ENCODE results near the gene PLEKHM3. TPM values are rescaled to one million over a fixed set of nuclear protein-coding genes. Genes with fewer than 3 reads are reported as not detected.

The PLEKHM3 gene
- total RNA-seq, 1 donor from 2014 or later: 10.4 TPM

DNA sequence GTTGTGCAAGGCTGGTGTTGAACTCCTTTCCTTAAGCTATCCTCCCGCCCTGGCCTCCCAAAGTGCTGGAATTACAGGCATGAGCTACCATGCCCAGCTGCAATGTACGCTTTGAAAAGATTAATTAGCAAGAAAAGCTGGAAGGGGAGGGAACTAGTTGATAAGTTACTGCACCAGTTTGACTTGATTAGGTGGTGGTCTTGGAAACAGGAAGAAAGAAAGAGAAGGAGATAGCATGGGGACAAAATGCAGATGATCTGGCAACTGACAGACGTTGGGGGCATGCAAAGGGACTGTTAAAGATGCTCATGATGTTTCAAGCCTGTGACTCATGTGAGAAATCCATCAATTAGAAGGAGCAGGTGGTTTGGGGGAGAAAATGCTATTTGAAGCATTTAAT lies 68.6 kb downstream of the PLEKHM3 start:
- Mint-ChIP-seq H3K27me3 (ENCODE audit: unreplicated experiment) (peaks cover 4% of the 10 kb centered on the region), H3K4me1 (ENCODE audit: unreplicated experiment) (peaks cover 25% of the 10 kb centered on the region), H3K36me3 (ENCODE audit: low read depth, unreplicated experiment) (no peaks in the 10 kb centered on the region), H3K27ac (ENCODE audit: unreplicated experiment) (no peak overlapping the region), H3K4me3 (ENCODE audit: unreplicated experiment) (no peak overlapping the region), H3K9me3 (ENCODE audit: unreplicated experiment) (no peaks in the 10 kb centered on the region)
- DNase-seq (ENCODE audit: low spot score): no peak
- TF ChIP-seq, protein P1, sequence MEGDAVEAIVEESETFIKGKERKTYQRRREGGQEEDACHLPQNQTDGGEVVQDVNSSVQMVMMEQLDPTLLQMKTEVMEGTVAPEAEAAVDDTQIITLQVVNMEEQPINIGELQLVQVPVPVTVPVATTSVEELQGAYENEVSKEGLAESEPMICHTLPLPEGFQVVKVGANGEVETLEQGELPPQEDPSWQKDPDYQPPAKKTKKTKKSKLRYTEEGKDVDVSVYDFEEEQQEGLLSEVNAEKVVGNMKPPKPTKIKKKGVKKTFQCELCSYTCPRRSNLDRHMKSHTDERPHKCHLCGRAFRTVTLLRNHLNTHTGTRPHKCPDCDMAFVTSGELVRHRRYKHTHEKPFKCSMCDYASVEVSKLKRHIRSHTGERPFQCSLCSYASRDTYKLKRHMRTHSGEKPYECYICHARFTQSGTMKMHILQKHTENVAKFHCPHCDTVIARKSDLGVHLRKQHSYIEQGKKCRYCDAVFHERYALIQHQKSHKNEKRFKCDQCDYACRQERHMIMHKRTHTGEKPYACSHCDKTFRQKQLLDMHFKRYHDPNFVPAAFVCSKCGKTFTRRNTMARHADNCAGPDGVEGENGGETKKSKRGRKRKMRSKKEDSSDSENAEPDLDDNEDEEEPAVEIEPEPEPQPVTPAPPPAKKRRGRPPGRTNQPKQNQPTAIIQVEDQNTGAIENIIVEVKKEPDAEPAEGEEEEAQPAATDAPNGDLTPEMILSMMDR (IDR thresholded peaks at IDR 0.05; ENCODE audit: unreplicated experiment): no peak

DNA sequence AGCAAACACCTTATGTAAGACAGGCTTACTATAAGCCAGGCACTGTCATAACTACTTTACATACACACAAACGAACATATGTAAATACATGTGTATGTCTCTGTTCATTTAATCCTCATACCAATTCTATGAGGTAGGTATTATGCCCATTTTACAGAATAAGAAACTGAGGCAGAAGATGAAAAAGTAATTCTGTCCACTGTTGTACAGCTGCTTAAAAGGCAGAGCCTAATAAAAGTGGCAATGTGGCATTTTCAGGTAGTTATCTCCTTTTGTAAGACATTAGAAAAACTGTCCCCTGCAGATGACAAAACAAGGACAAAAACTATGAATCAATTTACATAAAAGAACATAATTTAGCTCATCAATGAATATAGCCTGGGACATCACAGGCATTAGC lies 69.9 kb downstream of the PLEKHM3 start:
- no peak for DNase-seq (ENCODE audit: low spot score)
- TF ChIP-seq, protein P1 (IDR thresholded peaks at IDR 0.05; ENCODE audit: unreplicated experiment): no peak
- Mint-ChIP-seq H3K4me3 (ENCODE audit: unreplicated experiment) (no peak overlapping the region), H3K36me3 (ENCODE audit: low read depth, unreplicated experiment) (no peaks in the 10 kb centered on the region), H3K4me1 (ENCODE audit: unreplicated experiment) (peaks cover 23% of the 10 kb centered on the region), H3K27me3 (ENCODE audit: unreplicated experiment) (peaks cover 4% of the 10 kb centered on the region), H3K9me3 (ENCODE audit: unreplicated experiment) (no peaks in the 10 kb centered on the region), H3K27ac (ENCODE audit: unreplicated experiment) (no peak overlapping the region)

DNA sequence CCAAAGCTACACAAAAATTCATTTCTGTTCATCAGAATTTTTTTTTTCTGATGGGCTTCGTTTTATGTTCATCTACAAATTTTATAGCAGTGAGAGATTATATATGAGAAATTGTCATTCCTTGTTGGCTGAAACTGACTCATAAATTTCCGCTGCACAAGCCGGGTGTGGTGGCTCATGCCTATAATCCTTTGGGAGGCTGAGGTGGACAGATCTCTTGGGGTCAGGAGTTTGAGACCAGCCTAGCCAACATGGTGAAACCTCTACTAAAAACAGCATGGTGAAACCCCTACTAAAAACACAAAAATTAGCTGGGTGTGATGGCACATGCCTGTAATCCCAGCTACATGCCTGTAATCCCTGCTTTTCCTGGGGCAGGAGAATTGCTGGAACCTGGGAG lies 72.0 kb downstream of the PLEKHM3 start:
- no peak overlapping the region for H3K4me3 Mint-ChIP-seq (ENCODE audit: unreplicated experiment)
- no peak overlapping the region for H3K27ac Mint-ChIP-seq (ENCODE audit: unreplicated experiment)
- TF ChIP-seq, protein P1 (IDR thresholded peaks at IDR 0.05; ENCODE audit: unreplicated experiment): no peak
- H3K4me1 Mint-ChIP-seq (ENCODE audit: unreplicated experiment): peaks cover 8% of the 10 kb centered on the region
- H3K9me3 Mint-ChIP-seq (ENCODE audit: unreplicated experiment): no peaks in the 10 kb centered on the region
- H3K36me3 Mint-ChIP-seq (ENCODE audit: low read depth, unreplicated experiment): no peaks in the 10 kb centered on the region
- DNase-seq (ENCODE audit: low spot score): no peak
- H3K27me3 Mint-ChIP-seq (ENCODE audit: unreplicated experiment): no peaks in the 10 kb centered on the region

DNA sequence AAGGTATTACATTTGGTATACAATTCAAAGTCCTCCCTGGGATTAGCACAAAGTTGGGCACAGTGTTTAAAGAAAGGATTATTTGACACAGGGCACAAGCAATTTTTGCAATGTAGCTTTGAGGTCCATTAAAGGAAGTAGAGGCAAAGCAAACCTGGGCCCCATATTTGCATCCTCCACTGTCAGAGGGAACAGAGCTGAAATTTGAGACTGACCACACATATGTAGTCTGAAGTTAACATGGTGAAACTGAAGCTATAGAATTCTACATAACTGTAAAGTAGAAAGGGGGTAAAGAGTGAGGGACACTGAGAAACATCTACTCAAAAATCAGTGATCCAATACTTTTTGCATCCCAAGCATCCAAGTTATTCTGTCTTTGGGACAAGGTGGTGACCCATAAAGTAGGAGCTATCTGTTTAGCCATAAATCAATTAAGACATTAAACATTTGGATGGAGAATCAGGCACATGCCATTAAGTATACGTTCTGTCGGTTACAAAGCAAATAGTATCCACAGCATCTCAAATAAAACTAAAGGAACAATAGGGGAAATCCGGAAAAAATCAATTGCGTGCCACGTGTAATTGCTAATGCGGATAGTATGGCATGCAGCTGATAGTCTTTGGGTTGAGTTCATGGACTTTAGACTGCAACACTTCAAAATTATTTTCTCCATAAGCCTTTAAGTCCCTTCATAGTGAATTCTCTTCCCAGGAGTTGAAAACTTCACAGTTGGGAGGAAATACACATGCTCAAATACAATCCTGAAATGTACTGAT lies 72.6 kb downstream of the PLEKHM3 start:
- H3K4me3 Mint-ChIP-seq (ENCODE audit: unreplicated experiment): no peak overlapping the region
- no peaks in the 10 kb centered on the region for H3K9me3 Mint-ChIP-seq (ENCODE audit: unreplicated experiment)
- peaks cover 6% of the 10 kb centered on the region for H3K4me1 Mint-ChIP-seq (ENCODE audit: unreplicated experiment)
- H3K36me3 Mint-ChIP-seq (ENCODE audit: low read depth, unreplicated experiment): no peaks in the 10 kb centered on the region
- no peak for DNase-seq (ENCODE audit: low spot score)
- no peak overlapping the region for H3K27ac Mint-ChIP-seq (ENCODE audit: unreplicated experiment)
- H3K27me3 Mint-ChIP-seq (ENCODE audit: unreplicated experiment): no peaks in the 10 kb centered on the region
- TF ChIP-seq, protein P1 (IDR thresholded peaks at IDR 0.05; ENCODE audit: unreplicated experiment): no peak

DNA sequence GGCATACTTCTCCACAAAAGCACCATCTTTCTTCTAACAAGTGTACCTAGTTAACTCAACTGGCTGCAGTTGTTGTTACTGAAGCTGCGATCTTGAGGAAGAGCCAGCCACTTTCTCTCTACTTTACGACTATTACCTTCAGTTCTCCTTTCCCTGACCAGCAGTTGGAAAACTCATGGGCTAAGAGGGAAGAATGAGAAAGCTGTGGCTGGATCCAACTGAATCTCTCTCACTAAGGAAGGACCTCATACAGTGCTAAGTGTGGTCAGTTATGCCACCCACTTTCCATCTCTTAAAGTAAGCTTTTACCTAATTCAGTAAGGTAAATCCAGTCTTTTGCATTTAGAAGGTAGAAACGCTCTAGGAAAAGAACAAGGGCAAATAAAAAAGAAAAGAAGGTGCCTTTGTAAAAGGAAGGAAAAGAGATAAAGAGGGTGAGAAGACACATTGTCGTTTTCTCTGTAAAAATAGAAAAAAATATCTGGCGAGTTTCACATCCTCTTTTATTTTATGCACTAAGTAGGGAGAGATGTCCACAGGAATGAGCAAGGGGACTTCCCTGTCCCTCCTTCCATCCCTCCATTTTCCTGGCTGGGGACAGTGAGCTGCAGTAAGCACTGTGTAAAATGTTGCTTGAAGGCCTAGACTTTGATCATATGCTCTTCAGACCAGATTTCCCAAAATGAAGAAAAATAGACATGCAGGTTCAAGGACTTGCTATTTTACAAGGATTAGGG lies 73.4 kb downstream of the PLEKHM3 start:
- peaks cover 5% of the 10 kb centered on the region for H3K4me1 Mint-ChIP-seq (ENCODE audit: unreplicated experiment)
- DNase-seq (ENCODE audit: low spot score): no peak
- H3K27ac Mint-ChIP-seq (ENCODE audit: unreplicated experiment): no peak overlapping the region
- no peaks in the 10 kb centered on the region for H3K27me3 Mint-ChIP-seq (ENCODE audit: unreplicated experiment)
- no peaks in the 10 kb centered on the region for H3K36me3 Mint-ChIP-seq (ENCODE audit: low read depth, unreplicated experiment)
- no peaks in the 10 kb centered on the region for H3K9me3 Mint-ChIP-seq (ENCODE audit: unreplicated experiment)
- H3K4me3 Mint-ChIP-seq (ENCODE audit: unreplicated experiment): no peak overlapping the region
- TF ChIP-seq, protein P1 (IDR thresholded peaks at IDR 0.05; ENCODE audit: unreplicated experiment): no peak
